Measurements from ENCODE around the gene IMMP2L. TPM values are rescaled to one million over a fixed set of nuclear protein-coding genes. Genes with fewer than 3 reads are reported as not detected.

The IMMP2L gene
- total and polyA plus RNA-seq, 4 donors = 7.3 to 21.1 (median 12.4) TPM

- H3K4me3 ChIP-seq (ENCODE audit: low read depth in 1 of 3, low read length in 3 of 3) = no peak overlapping the region
- no peak for TF ChIP-seq NR2F2 (IDR thresholded peaks at IDR 0.05)
- no peak for TF ChIP-seq JUND (IDR thresholded peaks at IDR 0.05)
- TF ChIP-seq CTCF (IDR thresholded peaks at IDR 0.05; ENCODE audit: low read depth, low read length, missing input control) = no peak
- no peak for TF ChIP-seq FOXA1 (IDR thresholded peaks at IDR 0.05)
- TF ChIP-seq HNF4A (conservative IDR thresholded peaks at IDR 0.05) = no peak
- TF ChIP-seq MAX (IDR thresholded peaks at IDR 0.05) = no peak
- no peak for TF ChIP-seq SP1 (IDR thresholded peaks at IDR 0.05)
- TF ChIP-seq ATF3 (IDR thresholded peaks at IDR 0.05) = no peak
- TF ChIP-seq TAF1 (conservative IDR thresholded peaks at IDR 0.05) = no peak
- H3K9ac ChIP-seq (ENCODE audit: low read depth in 1 of 2, low read length in 2 of 2) = no peak overlapping the region
- no peaks in the 10 kb centered on the region for H3K9me3 ChIP-seq (ENCODE audit: control insufficient read depth in 4 of 4, low read length in 3 of 4)
- no peaks in the 10 kb centered on the region for H3K36me3 ChIP-seq (ENCODE audit: control insufficient read depth in 4 of 4, insufficient read depth in 3 of 4, low read depth in 1 of 4, low read length in 3 of 4)
- no peak overlapping the region for H3K27ac ChIP-seq (ENCODE audit: low read depth in 1 of 2, low read length in 2 of 2)
- H3K27me3 ChIP-seq (ENCODE audit: control insufficient read depth in 4 of 4, insufficient read depth in 4 of 4, low read length in 3 of 4) = no peaks in the 10 kb centered on the region
- no peaks in the 10 kb centered on the region for H3K4me1 ChIP-seq (ENCODE audit: control insufficient read depth in 4 of 4, insufficient read depth in 4 of 4, low read length in 3 of 4)
- 89% methylated on average over 3 of the region's 3 CpGs for WGBS
- no peak for DNase-seq (ENCODE audit: low spot score)
Measured at GRCh38 chr7:110962826-110963225, 599.5 kb downstream of the IMMP2L start.

GRCh38 chr7:110962374-110962773 lies 599.9 kb downstream of the IMMP2L start:
- Histone ChIP-seq H3K27ac (ENCODE audit: low read depth in 1 of 2, low read length in 2 of 2) (no peak overlapping the region), H3K9me3 (ENCODE audit: control insufficient read depth in 4 of 4, low read length in 3 of 4) (no peaks in the 10 kb centered on the region), H3K9ac (ENCODE audit: low read depth in 1 of 2, low read length in 2 of 2) (no peak overlapping the region), H3K4me1 (ENCODE audit: control insufficient read depth in 4 of 4, insufficient read depth in 4 of 4, low read length in 3 of 4) (no peaks in the 10 kb centered on the region), H3K4me3 (ENCODE audit: low read depth in 1 of 3, low read length in 3 of 3) (no peak overlapping the region), H3K36me3 (ENCODE audit: control insufficient read depth in 4 of 4, insufficient read depth in 3 of 4, low read depth in 1 of 4, low read length in 3 of 4) (no peaks in the 10 kb centered on the region), H3K27me3 (ENCODE audit: control insufficient read depth in 4 of 4, insufficient read depth in 4 of 4, low read length in 3 of 4) (no peaks in the 10 kb centered on the region)
- DNase-seq (ENCODE audit: low spot score) = no peak
- 81% methylated on average over 2 of the region's 2 CpGs for WGBS
- TF ChIP-seq YY1 (IDR thresholded peaks at IDR 0.05) (no peak), RXRA (IDR thresholded peaks at IDR 0.05) (no peak), NR2F2 (IDR thresholded peaks at IDR 0.05) (no peak), HNF4A (conservative IDR thresholded peaks at IDR 0.05) (no peak), CTCF (IDR thresholded peaks at IDR 0.05; ENCODE audit: low read depth, low read length, missing input control) (no peak)

GRCh38 chr7:110960811-110961210 lies 601.5 kb downstream of the IMMP2L start:
- Histone ChIP-seq H3K4me3 (ENCODE audit: low read depth in 1 of 3, low read length in 3 of 3) (no peak overlapping the region), H3K27me3 (ENCODE audit: control insufficient read depth in 4 of 4, insufficient read depth in 4 of 4, low read length in 3 of 4) (no peaks in the 10 kb centered on the region), H3K36me3 (ENCODE audit: control insufficient read depth in 4 of 4, insufficient read depth in 3 of 4, low read depth in 1 of 4, low read length in 3 of 4) (no peaks in the 10 kb centered on the region), H3K27ac (ENCODE audit: low read depth in 1 of 2, low read length in 2 of 2) (no peak overlapping the region), H3K4me1 (ENCODE audit: control insufficient read depth in 4 of 4, insufficient read depth in 4 of 4, low read length in 3 of 4) (no peaks in the 10 kb centered on the region), H3K9ac (ENCODE audit: low read depth in 1 of 2, low read length in 2 of 2) (no peak overlapping the region), H3K9me3 (ENCODE audit: control insufficient read depth in 4 of 4, low read length in 3 of 4) (no peaks in the 10 kb centered on the region)
- DNase-seq (ENCODE audit: low spot score) = no peak
- TF ChIP-seq NR2F2 (IDR thresholded peaks at IDR 0.05) = no peak
- no peak for TF ChIP-seq CTCF (IDR thresholded peaks at IDR 0.05; ENCODE audit: low read depth, low read length, missing input control)
- TF ChIP-seq EGR1 (IDR thresholded peaks at IDR 0.05; ENCODE audit: low read depth in 2 of 2) = no peak
- no peak for TF ChIP-seq RAD21 (IDR thresholded peaks at IDR 0.05)
- no peak for TF ChIP-seq JUND (IDR thresholded peaks at IDR 0.05)

Measured in liver (tissue), 9 donors.